HepG2 (cell line): ENCODE results near the gene ACTN1. TPM values are rescaled to one million over a fixed set of nuclear protein-coding genes. Genes with fewer than 3 reads are reported as not detected.

Source experiments
- ATAC-seq: fragments of 200-7000 bp; cut with Tn5 transposase; 3 replicates; pipeline ENCODE4 v1.9.1; 2020; ENCODE audit warnings: mild to moderate bottlenecking, moderate library complexity
- BruUV-seq: library from RNA; stranded (reverse); fragments of 400-500 nt; replicated peaks from 2 replicates; lab custom pipeline; 2021; lab: Mats Ljungman, UMichigan
- CTCF ChIA-PET: fragments of 300-600 bp; formaldehyde crosslinking; extraction: SDS; loops from one replicate; lab custom pipeline; 2021; ENCODE audit warnings: low total read pairs, inconsistent platforms, low intra/inter-chr PET ratio; lab: Yijun Ruan, JAX
- POLR2A ChIA-PET: fragments of 350-600 bp; sonication (Branson Sonifier 250); formaldehyde crosslinking; loops from one replicate; lab custom pipeline; 2020; ENCODE audit warnings: antibody characterized with exemption, inconsistent platforms; lab: Yijun Ruan, JAX
- DNase-seq: peaks from one replicate; pipeline ENCODE4 v3.0.0-alpha.2; 2015; ENCODE audit warnings: low spot score
- FAIRE-seq: peaks from 3 replicates; lab custom pipeline; 2011; peaks lifted over from hg19 to GRCh38; lab: Jason Lieb, UNC
- H2AFZ ChIP-seq: one replicate; pipeline ENCODE4 v1.6.1; 2011; ENCODE audit warnings: low read length, inconsistent platforms
- H3K27ac ChIP-seq: fragments of 300-600 bp; 3 replicates; pipeline ENCODE4 v1.8.0; 2011; ENCODE audit warnings: mixed run types, mild to moderate bottlenecking, mixed read lengths, low read length, inconsistent platforms; ENCODE audit not compliant: insufficient read depth; ENCODE audit errors: extremely low read length
- H3K27me3 ChIP-seq, 2 experiments: fragments of 200-600 bp in 1 of 2; 2 replicates in 1 of 2; 3 replicates in 1 of 2; pipeline versions ENCODE4 v1.6.0 to v1.8.0; 2011; ENCODE audit warnings: low read length in 2 of 2, mild to moderate bottlenecking in 2 of 2, moderate library complexity in 2 of 2, inconsistent platforms in 1 of 2; ENCODE audit not compliant: insufficient read depth in 2 of 2, control insufficient read depth in 1 of 2
- H3K36me3 ChIP-seq, 2 experiments: fragments of 200-600 bp in 1 of 2; replicated peaks in 1 of 2; 2 replicates in 1 of 2; 3 replicates in 1 of 2; pipeline versions ENCODE4 v1.5.1 to v1.8.0; 2011; ENCODE audit warnings: low read length in 2 of 2, inconsistent platforms in 1 of 2; ENCODE audit not compliant: insufficient read depth in 2 of 2, control insufficient read depth in 1 of 2
- H3K4me1 ChIP-seq: 2 replicates; pipeline ENCODE4 v1.5.1; 2012; ENCODE audit warnings: low read length, inconsistent platforms; ENCODE audit not compliant: insufficient read depth
- H3K4me2 ChIP-seq: 2 replicates; pipeline ENCODE4 v1.6.0; 2011; ENCODE audit warnings: low read depth, low read length, inconsistent platforms
- H3K4me3 ChIP-seq, 3 experiments: fragments of 200-600 bp in 1 of 3; sonication (generic), shearing (Covaris generic) in 1 of 3; replicated peaks in 1 of 3; 2 replicates each; pipeline ENCODE4 v1.5.1; 2011 to 2016; ENCODE audit warnings: low read length in 3 of 3, inconsistent platforms in 2 of 3, low read depth in 2 of 3, mild to moderate bottlenecking in 2 of 3, control low read depth in 1 of 3, mixed read lengths in 1 of 3; ENCODE audit not compliant: insufficient read depth in 1 of 3
- H3K79me2 ChIP-seq: one replicate; pipeline ENCODE4 v1.6.1; 2011; ENCODE audit warnings: low read length, inconsistent platforms; ENCODE audit not compliant: insufficient read depth
- H3K9ac ChIP-seq: 2 replicates; pipeline ENCODE4 v1.6.0; 2011; ENCODE audit warnings: mild to moderate bottlenecking, low read depth, low read length, inconsistent platforms; ENCODE audit not compliant: insufficient read depth
- H3K9me3 ChIP-seq: 2 replicates; pipeline ENCODE4 v1.5.1; 2012; ENCODE audit warnings: mild to moderate bottlenecking, low read length
- H4K20me1 ChIP-seq: 2 replicates; pipeline ENCODE4 v1.6.0; 2011; ENCODE audit warnings: inconsistent platforms, mild to moderate bottlenecking, low read length, moderate library complexity; ENCODE audit not compliant: insufficient read depth
- GATA4 ChIP-seq: sonication (generic); IDR thresholded peaks from 2 replicates; pipeline ENCODE4 v1.6.1; 2016; ENCODE audit warnings: antibody characterized with exemption, low read depth, borderline replicate concordance
- POGZ ChIP-seq: sonication (generic); formaldehyde crosslinking; IDR thresholded peaks from 2 replicates; pipeline ENCODE4 v1.4.0; 2020; ENCODE audit warnings: mild to moderate bottlenecking, missing genetic modification reagents
- WIZ ChIP-seq: sonication (generic); formaldehyde crosslinking; IDR thresholded peaks from 2 replicates; pipeline ENCODE4 v1.5.1; 2020; ENCODE audit warnings: mild to moderate bottlenecking, missing genetic modification reagents
- ZNF670 ChIP-seq: sonication (generic); formaldehyde crosslinking; IDR thresholded peaks from 2 replicates; pipeline ENCODE4 v1.8.0; 2022; ENCODE audit warnings: mild to moderate bottlenecking, missing genetic modification reagents, borderline replicate concordance
- ZNF672 ChIP-seq: sonication (generic); formaldehyde crosslinking; IDR thresholded peaks from 2 replicates; pipeline ENCODE4 v1.8.1; 2022; ENCODE audit warnings: missing genetic modification reagents
- ZNF878 ChIP-seq: sonication (generic); formaldehyde crosslinking; IDR thresholded peaks from 2 replicates; pipeline ENCODE4 v1.8.1; 2023; ENCODE audit warnings: mild to moderate bottlenecking, missing genetic modification reagents, moderate library complexity
- WGBS: methylation state at CpG from one replicate; pipeline ENCODE4 v1.1.6; 2017; ENCODE audit warnings: low lambda C conversion rate; 5-methylcytosine and 5-hydroxymethylcytosine counted together
- in situ Hi-C: cut with HindIII; loops from 2 replicates; pipeline ENCODE4 v1.10.0; 2017; ENCODE audit warnings: low pct_unique_long_range_greater_than_20kb; ENCODE audit not compliant: extremely low pct_ligation_motif_present
- intact Hi-C: fragments of 100-400 bp; cut with micrococcal nuclease; formaldehyde crosslinking; loops from one replicate; pipeline ENCODE4 v1.10.0; 2022; ENCODE audit not compliant: unreplicated experiment
- polyA plus RNA-seq, 8 experiments: library from polyadenylated mRNA; depleted of rRNA in 3 of 8; stranded (reverse) in 7 of 8; unstranded in 1 of 8; fragments of >200 nt; fragmentation: Illumina TruSeq in 4 of 8; extraction: Trizol in 4 of 8; gene quantifications; 2 replicates each; pipeline versions ENCODE4 v1.2.1 to v1.2.3, GENCODE V29; 2011 to 2016; ENCODE audit warnings: low read depth in 4 of 8, missing spikeins in 1 of 8, mixed read lengths in 1 of 8; ENCODE audit not compliant: insufficient read depth in 1 of 8
- total RNA-seq, 5 experiments: library from RNA; depleted of rRNA; stranded (reverse); fragments of >200 nt; fragmentation: Illumina TruSeq; extraction: Trizol; gene quantifications; 2 replicates each; pipeline ENCODE4 v1.2.3, GENCODE V29; 2016; ENCODE audit warnings: low read depth in 1 of 5
- TF ChIP-seq, protein P1 (sequence below): sonication (generic); formaldehyde crosslinking; IDR thresholded peaks from 2 replicates; pipeline ENCODE4 v1.4.0; 2020; ENCODE audit warnings: mild to moderate bottlenecking, missing genetic modification reagents
- TF ChIP-seq, protein P2 (sequence below): sonication (generic); formaldehyde crosslinking; IDR thresholded peaks from 2 replicates; pipeline ENCODE4 v1.5.0; 2020; ENCODE audit warnings: mild to moderate bottlenecking, missing genetic modification reagents

ACTN1 gene
- total and polyA plus RNA-seq, 2 of the 13 experiments (the other 11 are each of a cell fraction or from before 2014, with no cell fraction given) = 58.6 to 162 TPM

DNA sequence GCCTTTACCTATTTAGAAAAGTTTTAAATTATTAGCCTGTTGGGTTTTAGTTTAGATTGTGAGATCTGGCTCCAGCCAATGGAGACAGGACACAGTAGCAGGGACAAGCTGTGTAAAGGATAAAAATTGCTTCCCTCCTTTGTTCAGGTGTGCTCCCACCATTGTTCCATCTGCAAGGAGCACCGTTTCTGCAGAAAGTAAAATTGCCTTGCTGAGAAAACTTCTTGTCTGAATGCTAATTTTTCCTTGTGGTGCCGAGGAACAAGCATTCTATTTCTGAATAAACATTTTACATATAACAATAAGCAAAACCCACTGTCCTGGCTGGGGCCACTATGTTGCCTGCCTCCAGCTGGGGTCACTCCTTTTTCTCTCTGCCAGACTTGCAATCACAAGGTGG lies 113.6 kb downstream of the ACTN1 start:
- no peak for ATAC-seq
- no TSS peak for BruUV-seq
- peaks cover 8% of the 10 kb centered on the region for H3K9me3 ChIP-seq

More for the DNA sequence above, 113.6 kb downstream of the ACTN1 start:
- Histone ChIP-seq H3K79me2 (no peaks in the 10 kb centered on the region), H3K4me3 (no peak overlapping the region), H3K4me1 (0 out of 2 replicates have a peak, but pooled peaks cover 7% of the 10 kb centered on the region), H4K20me1 (no peaks in the 10 kb centered on the region), H3K27ac (no peak overlapping the region), H3K36me3 (no peaks in the 10 kb centered on the region), H3K27me3 (no peaks in the 10 kb centered on the region), H3K4me2 (no peak overlapping the region)
- DNase-seq (no peak), FAIRE-seq (no peak)
- ChIA-PET POLR2A (no interaction called here), CTCF (no interaction called here)
- WGBS = 74% methylated on average over 2 of the region's 2 CpGs
- intact Hi-C loops = no loop called here
- TF ChIP-seq GATA4 (no peak), ZNF670 (CRISPR knock-in tag) (no peak), ZNF672 (CRISPR knock-in tag) (no peak), WIZ (CRISPR knock-in tag) (no peak), ZNF878 (CRISPR knock-in tag) (no peak), POGZ (no peak)
- TF ChIP-seq, protein P1, sequence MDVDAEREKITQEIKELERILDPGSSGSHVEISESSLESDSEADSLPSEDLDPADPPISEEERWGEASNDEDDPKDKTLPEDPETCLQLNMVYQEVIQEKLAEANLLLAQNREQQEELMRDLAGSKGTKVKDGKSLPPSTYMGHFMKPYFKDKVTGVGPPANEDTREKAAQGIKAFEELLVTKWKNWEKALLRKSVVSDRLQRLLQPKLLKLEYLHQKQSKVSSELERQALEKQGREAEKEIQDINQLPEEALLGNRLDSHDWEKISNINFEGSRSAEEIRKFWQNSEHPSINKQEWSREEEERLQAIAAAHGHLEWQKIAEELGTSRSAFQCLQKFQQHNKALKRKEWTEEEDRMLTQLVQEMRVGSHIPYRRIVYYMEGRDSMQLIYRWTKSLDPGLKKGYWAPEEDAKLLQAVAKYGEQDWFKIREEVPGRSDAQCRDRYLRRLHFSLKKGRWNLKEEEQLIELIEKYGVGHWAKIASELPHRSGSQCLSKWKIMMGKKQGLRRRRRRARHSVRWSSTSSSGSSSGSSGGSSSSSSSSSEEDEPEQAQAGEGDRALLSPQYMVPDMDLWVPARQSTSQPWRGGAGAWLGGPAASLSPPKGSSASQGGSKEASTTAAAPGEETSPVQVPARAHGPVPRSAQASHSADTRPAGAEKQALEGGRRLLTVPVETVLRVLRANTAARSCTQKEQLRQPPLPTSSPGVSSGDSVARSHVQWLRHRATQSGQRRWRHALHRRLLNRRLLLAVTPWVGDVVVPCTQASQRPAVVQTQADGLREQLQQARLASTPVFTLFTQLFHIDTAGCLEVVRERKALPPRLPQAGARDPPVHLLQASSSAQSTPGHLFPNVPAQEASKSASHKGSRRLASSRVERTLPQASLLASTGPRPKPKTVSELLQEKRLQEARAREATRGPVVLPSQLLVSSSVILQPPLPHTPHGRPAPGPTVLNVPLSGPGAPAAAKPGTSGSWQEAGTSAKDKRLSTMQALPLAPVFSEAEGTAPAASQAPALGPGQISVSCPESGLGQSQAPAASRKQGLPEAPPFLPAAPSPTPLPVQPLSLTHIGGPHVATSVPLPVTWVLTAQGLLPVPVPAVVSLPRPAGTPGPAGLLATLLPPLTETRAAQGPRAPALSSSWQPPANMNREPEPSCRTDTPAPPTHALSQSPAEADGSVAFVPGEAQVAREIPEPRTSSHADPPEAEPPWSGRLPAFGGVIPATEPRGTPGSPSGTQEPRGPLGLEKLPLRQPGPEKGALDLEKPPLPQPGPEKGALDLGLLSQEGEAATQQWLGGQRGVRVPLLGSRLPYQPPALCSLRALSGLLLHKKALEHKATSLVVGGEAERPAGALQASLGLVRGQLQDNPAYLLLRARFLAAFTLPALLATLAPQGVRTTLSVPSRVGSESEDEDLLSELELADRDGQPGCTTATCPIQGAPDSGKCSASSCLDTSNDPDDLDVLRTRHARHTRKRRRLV (CRISPR knock-in tag) = no peak
- TF ChIP-seq, protein P2, sequence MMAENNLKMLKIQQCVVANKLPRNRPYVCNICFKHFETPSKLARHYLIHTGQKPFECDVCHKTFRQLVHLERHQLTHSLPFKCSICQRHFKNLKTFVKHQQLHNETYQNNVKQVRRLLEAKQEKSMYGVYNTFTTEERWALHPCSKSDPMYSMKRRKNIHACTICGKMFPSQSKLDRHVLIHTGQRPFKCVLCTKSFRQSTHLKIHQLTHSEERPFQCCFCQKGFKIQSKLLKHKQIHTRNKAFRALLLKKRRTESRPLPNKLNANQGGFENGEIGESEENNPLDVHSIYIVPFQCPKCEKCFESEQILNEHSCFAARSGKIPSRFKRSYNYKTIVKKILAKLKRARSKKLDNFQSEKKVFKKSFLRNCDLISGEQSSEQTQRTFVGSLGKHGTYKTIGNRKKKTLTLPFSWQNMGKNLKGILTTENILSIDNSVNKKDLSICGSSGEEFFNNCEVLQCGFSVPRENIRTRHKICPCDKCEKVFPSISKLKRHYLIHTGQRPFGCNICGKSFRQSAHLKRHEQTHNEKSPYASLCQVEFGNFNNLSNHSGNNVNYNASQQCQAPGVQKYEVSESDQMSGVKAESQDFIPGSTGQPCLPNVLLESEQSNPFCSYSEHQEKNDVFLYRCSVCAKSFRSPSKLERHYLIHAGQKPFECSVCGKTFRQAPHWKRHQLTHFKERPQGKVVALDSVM (CRISPR knock-in tag) = no peak
- TF ChIP-seq, all 625 proteins: peak for 0
- in situ Hi-C loops = no loop called here
- Histone ChIP-seq H2AFZ (no peak overlapping the region), H3K9ac (no peak overlapping the region)
